Osteocyte (in vitro differentiated cells): ENCODE measurements around the gene EEF2K. TPM values are rescaled to one million over a fixed set of nuclear protein-coding genes. Genes with fewer than 3 reads are reported as not detected.

Source experiments
- DNase-seq: peaks from one replicate; pipeline ENCODE4 v3.0.0; 2021; ENCODE audit warnings: mixed read lengths; ENCODE audit not compliant: unreplicated experiment; ENCODE audit errors: extremely low spot score
- H3K27ac Mint-ChIP-seq: one replicate; pipeline ENCODE4 v1.8.0; 2021; ENCODE audit warnings: mild to moderate bottlenecking, mixed read lengths; ENCODE audit not compliant: unreplicated experiment
- H3K27me3 Mint-ChIP-seq: one replicate; pipeline ENCODE4 v1.8.0; 2021; ENCODE audit warnings: mixed read lengths; ENCODE audit not compliant: unreplicated experiment
- H3K36me3 Mint-ChIP-seq: one replicate; pipeline ENCODE4 v1.8.0; 2021; ENCODE audit warnings: mixed read lengths; ENCODE audit not compliant: unreplicated experiment
- H3K4me1 Mint-ChIP-seq: one replicate; pipeline ENCODE4 v1.8.0; 2021; ENCODE audit warnings: mixed read lengths; ENCODE audit not compliant: unreplicated experiment
- H3K4me3 Mint-ChIP-seq: one replicate; pipeline ENCODE4 v1.8.0; 2021; ENCODE audit warnings: mild to moderate bottlenecking, moderate library complexity, mixed read lengths; ENCODE audit not compliant: unreplicated experiment
- H3K9me3 Mint-ChIP-seq: one replicate; pipeline ENCODE4 v1.8.0; 2021; ENCODE audit warnings: mixed read lengths; ENCODE audit not compliant: unreplicated experiment
- CTCF ChIP-seq: fragments of 200-600 bp; sonication (generic); IDR thresholded peaks from 2 replicates; pipeline ENCODE4 v1.5.0; 2021; ENCODE audit warnings: antibody characterized with exemption, mild to moderate bottlenecking, moderate library complexity
- total RNA-seq: library from RNA; stranded (reverse); gene quantifications from 2 replicates; pipeline ENCODE4 v1.2.1, GENCODE V29; 2021

The EEF2K gene
- total RNA-seq, 1 donor from 2014 or later = 23.8 TPM

- no peak for DNase-seq
- no peak overlapping the region for H3K27ac Mint-ChIP-seq
- H3K9me3 Mint-ChIP-seq = no peaks in the 10 kb centered on the region
- TF ChIP-seq CTCF = no peak
- no peak overlapping the region for H3K4me3 Mint-ChIP-seq
- peaks cover 32% of the 10 kb centered on the region for H3K36me3 Mint-ChIP-seq
- no peaks in the 10 kb centered on the region for H3K4me1 Mint-ChIP-seq
- no peaks in the 10 kb centered on the region for H3K27me3 Mint-ChIP-seq
Measured at GRCh38 chr16:22264786-22265185, 58.7 kb downstream of the EEF2K start.

GRCh38 chr16:22265351-22265750, 59.3 kb downstream of the EEF2K start:
- no peaks in the 10 kb centered on the region for H3K4me1 Mint-ChIP-seq
- peaks cover 31% of the 10 kb centered on the region for H3K36me3 Mint-ChIP-seq
- H3K9me3 Mint-ChIP-seq = no peaks in the 10 kb centered on the region
- no peaks in the 10 kb centered on the region for H3K27me3 Mint-ChIP-seq
- no peak for TF ChIP-seq CTCF
- no peak overlapping the region for H3K27ac Mint-ChIP-seq
- no peak for DNase-seq
- H3K4me3 Mint-ChIP-seq = no peak overlapping the region

GRCh38 chr16:22266546-22266945, 60.5 kb downstream of the EEF2K start:
- no peak overlapping the region for H3K4me3 Mint-ChIP-seq
- no peak for TF ChIP-seq CTCF
- H3K9me3 Mint-ChIP-seq = no peaks in the 10 kb centered on the region
- DNase-seq = no peak
- no peaks in the 10 kb centered on the region for H3K27me3 Mint-ChIP-seq
- H3K27ac Mint-ChIP-seq = no peak overlapping the region
- H3K36me3 Mint-ChIP-seq = peaks cover 29% of the 10 kb centered on the region
- H3K4me1 Mint-ChIP-seq = no peaks in the 10 kb centered on the region

- no peaks in the 10 kb centered on the region for H3K4me1 Mint-ChIP-seq
- no peak for TF ChIP-seq CTCF
- no peaks in the 10 kb centered on the region for H3K9me3 Mint-ChIP-seq
- H3K36me3 Mint-ChIP-seq = peaks cover 33% of the 10 kb centered on the region
- H3K27ac Mint-ChIP-seq = no peak overlapping the region
- H3K27me3 Mint-ChIP-seq = no peaks in the 10 kb centered on the region
- no peak for DNase-seq
- H3K4me3 Mint-ChIP-seq = no peak overlapping the region
Measured at GRCh38 chr16:22267764-22268163, 61.7 kb downstream of the EEF2K start.

- no peak for DNase-seq
- no peak for TF ChIP-seq CTCF
- Mint-ChIP-seq H3K4me3 (no peak overlapping the region), H3K36me3 (peaks cover 34% of the 10 kb centered on the region), H3K27ac (no peak overlapping the region), H3K27me3 (no peaks in the 10 kb centered on the region), H3K9me3 (no peaks in the 10 kb centered on the region), H3K4me1 (no peaks in the 10 kb centered on the region)
Measured at GRCh38 chr16:22270525-22270924, 64.4 kb downstream of the EEF2K start.
